ENCODE results near the gene HLA-C. TPM values are rescaled to one million over a fixed set of nuclear protein-coding genes. Genes with fewer than 3 reads are reported as not detected.
"Not testable (repeated sequence)": the region's sequence is repeated elsewhere in the genome, so short reads cannot be mapped to it uniquely, and the experiment has no call there.

HLA-C gene
- total RNA-seq, 2 experiments from 2014 or later: 736 to 755 TPM

GRCh38 chr6:31252625-31253024 is 19.3 kb downstream of the HLA-C start:
- Mint-ChIP-seq H3K27ac (no peak overlapping the region), H3K27me3 (peaks cover 5% of the 10 kb centered on the region), H3K9me3 (peaks cover 14% of the 10 kb centered on the region), H3K4me1 (no peaks in the 10 kb centered on the region), H3K4me3 (no peak overlapping the region), H3K36me3 (no peaks in the 10 kb centered on the region)
- DNase-seq: no peak

- no peaks in the 10 kb centered on the region for H3K4me1 Mint-ChIP-seq
- no peak for DNase-seq
- H3K9me3 Mint-ChIP-seq: peaks cover 22% of the 10 kb centered on the region
- H3K4me3 Mint-ChIP-seq: no peak overlapping the region
- H3K36me3 Mint-ChIP-seq: peaks cover 2% of the 10 kb centered on the region
- no peak overlapping the region for H3K27ac Mint-ChIP-seq
- H3K27me3 Mint-ChIP-seq: peaks cover 5% of the 10 kb centered on the region
Observed at GRCh38 chr6:31251261-31251660, 20.6 kb downstream of the HLA-C start.

DNA sequence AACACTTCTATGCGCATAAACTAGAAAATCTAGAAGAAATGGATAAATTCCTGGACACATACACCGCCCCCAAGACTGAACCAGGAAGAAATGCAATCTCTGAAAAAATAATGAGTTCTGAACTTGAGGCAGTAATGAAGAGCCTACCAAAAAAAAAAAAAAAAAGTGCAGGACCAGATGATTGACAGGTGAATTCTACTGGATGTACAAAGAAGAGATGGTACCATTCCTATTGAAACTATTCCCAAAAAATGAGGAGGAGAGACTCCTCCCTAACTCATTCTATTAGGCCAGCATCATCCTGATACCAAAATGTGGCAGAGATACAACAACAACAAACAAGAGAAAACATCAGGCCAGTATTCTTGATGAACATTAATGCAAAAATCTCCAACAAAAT is 22.7 kb downstream of the HLA-C start:
- no peak for DNase-seq
- H3K9me3 Mint-ChIP-seq: peaks cover 22% of the 10 kb centered on the region
- no peaks in the 10 kb centered on the region for H3K4me1 Mint-ChIP-seq
- peaks cover 5% of the 10 kb centered on the region for H3K27me3 Mint-ChIP-seq
- no peak overlapping the region for H3K4me3 Mint-ChIP-seq
- peaks cover 2% of the 10 kb centered on the region for H3K36me3 Mint-ChIP-seq
- no peak overlapping the region for H3K27ac Mint-ChIP-seq

GRCh38 chr6:31247813-31248212 is 24.1 kb downstream of the HLA-C start:
- Mint-ChIP-seq H3K4me3 (no peak overlapping the region), H3K4me1 (no peaks in the 10 kb centered on the region), H3K27me3 (peaks cover 10% of the 10 kb centered on the region), H3K9me3 (peaks cover 22% of the 10 kb centered on the region), H3K27ac (no peak overlapping the region), H3K36me3 (peaks cover 2% of the 10 kb centered on the region)
- DNase-seq: no peak

DNA sequence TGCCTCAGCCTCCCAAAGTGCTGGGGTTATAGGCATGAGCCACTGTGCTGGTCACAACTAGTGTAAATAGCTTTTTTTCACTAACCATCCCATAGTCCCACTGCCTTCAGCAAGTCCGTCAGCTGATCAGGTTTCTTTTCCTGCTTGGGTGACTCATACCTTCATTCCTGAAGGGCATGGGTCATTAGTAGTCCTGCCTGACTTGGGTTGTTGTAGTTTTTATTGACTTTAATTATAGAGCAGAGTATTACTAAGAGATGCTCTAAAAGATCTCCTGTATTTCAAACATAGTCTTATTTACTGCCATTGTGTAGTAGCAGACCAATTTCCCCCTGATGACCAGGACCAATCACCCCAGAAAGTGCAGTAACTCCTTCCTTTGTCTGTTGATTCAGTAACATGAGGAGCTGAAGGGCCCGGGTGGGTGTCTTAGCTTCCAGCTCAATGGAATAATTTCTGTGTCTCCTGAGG is 25.8 kb downstream of the HLA-C start:
- peaks cover 10% of the 10 kb centered on the region for H3K27me3 Mint-ChIP-seq
- H3K4me3 Mint-ChIP-seq: no peak overlapping the region
- H3K36me3 Mint-ChIP-seq: peaks cover 2% of the 10 kb centered on the region
- H3K4me1 Mint-ChIP-seq: no peaks in the 10 kb centered on the region
- H3K27ac Mint-ChIP-seq: no peak overlapping the region
- DNase-seq: no peak
- peaks cover 22% of the 10 kb centered on the region for H3K9me3 Mint-ChIP-seq

- Mint-ChIP-seq H3K4me3 (no peak overlapping the region), H3K9me3 (peaks cover 16% of the 10 kb centered on the region), H3K27me3 (peaks cover 6% of the 10 kb centered on the region), H3K27ac (no peak overlapping the region), H3K36me3 (peaks cover 2% of the 10 kb centered on the region), H3K4me1 (no peaks in the 10 kb centered on the region)
- DNase-seq: no peak
Observed at GRCh38 chr6:31243508-31243907, 28.4 kb downstream of the HLA-C start.

- Mint-ChIP-seq H3K4me1 (no peaks in the 10 kb centered on the region), H3K4me3 (no peak overlapping the region), H3K36me3 (no peaks in the 10 kb centered on the region), H3K27ac (no peak overlapping the region), H3K9me3 (no peaks in the 10 kb centered on the region), H3K27me3 (peaks cover 6% of the 10 kb centered on the region)
- no peak for DNase-seq
Observed at GRCh38 chr6:31239854-31240253, 32.0 kb downstream of the HLA-C start.

DNA sequence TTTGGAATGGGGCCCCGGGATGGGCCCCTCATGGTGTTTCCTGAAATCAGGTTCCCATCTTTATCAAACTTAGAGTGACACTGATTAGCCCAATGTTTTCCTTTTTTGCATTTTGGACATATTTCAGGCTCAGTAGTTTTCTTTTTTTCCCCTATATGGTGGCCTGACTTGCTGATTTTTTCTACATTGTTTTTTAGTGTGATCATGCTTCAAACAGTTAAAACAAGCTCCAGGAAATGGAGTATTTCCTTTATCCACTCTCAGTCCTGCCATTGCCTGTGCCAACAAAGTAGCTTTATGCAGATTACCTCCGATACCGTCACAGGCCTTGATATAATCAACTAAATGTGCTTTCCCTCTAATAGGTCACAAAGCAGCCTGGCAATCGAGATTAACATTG is 37.8 kb downstream of the HLA-C start:
- DNase-seq, H3K9me3 Mint-ChIP-seq, H3K4me1 Mint-ChIP-seq, H3K27ac Mint-ChIP-seq, H3K4me3 Mint-ChIP-seq, H3K36me3 Mint-ChIP-seq, H3K27me3 Mint-ChIP-seq: not testable (repeated sequence)

DNA sequence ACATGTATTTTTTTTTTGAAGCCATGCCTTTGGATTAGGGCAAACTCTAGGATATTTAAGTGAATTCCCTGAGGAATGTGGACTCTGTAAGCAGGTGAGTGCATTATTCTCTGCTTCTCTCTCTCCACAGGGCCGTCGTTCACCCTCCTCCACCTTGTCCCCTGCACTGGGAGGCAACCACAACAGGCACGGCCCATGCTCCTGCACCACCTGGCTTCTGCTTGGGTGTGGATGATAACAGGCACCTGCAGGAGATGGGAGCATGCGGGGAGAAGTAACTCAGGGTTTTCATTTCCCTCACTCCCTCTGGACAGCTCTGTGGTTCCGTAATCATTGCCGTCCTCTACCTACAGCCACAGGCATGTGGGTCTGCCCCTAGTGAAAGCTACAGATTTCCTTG is 43.4 kb downstream of the HLA-C start:
- H3K27me3 Mint-ChIP-seq: peaks cover 3% of the 10 kb centered on the region
- no peak overlapping the region for H3K27ac Mint-ChIP-seq
- H3K36me3 Mint-ChIP-seq: no peaks in the 10 kb centered on the region
- no peaks in the 10 kb centered on the region for H3K4me1 Mint-ChIP-seq
- H3K9me3 Mint-ChIP-seq: no peaks in the 10 kb centered on the region
- DNase-seq: no peak
- no peak overlapping the region for H3K4me3 Mint-ChIP-seq

GRCh38 chr6:31227143-31227542 is 44.7 kb downstream of the HLA-C start:
- Mint-ChIP-seq H3K4me1 (no peaks in the 10 kb centered on the region), H3K27me3 (peaks cover 3% of the 10 kb centered on the region), H3K9me3 (no peaks in the 10 kb centered on the region), H3K4me3 (no peak overlapping the region), H3K27ac (no peak overlapping the region), H3K36me3 (no peaks in the 10 kb centered on the region)
- DNase-seq: no peak

DNA sequence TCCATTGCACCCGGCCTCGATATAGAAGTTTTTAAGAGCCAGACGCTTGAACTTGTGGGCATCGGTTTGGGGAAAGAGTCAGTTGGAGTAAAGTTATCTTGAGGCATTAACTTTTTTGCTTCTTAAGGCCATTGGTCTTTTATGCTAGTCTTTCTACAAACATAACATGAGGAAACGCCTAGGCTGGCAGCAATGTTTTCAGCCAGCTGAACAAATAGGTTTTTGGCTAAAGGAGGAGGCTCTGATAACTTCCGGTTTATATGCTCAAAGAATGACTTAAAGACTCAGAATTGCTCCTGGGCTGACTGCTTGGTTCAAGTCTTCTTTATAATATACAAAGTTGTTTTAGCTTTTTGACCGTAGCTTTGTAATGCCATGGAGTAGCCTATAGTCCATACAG is 46.2 kb downstream of the HLA-C start:
- H3K27ac Mint-ChIP-seq: no peak overlapping the region
- no peak overlapping the region for H3K4me3 Mint-ChIP-seq
- H3K36me3 Mint-ChIP-seq: no peaks in the 10 kb centered on the region

DNA sequence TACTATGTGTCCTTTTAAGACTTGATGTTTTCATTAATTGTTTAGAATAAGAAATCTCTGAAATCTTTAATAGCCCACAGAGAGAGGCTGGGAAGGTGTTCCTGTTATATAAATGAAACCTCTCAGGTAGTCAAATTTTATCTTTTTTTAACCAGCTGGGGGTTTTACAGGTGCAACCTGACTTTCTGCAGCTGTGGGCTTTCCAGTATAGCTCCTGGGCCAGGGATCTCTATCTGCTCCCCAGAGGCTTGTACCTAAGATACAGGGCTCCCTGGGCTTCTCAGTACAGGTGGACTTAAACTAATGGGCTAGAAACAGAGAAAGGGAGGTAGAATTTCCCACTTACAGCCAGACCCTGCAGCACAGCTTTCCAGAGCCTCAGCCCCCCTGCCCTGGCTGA is 49.4 kb downstream of the HLA-C start:
- Mint-ChIP-seq H3K4me1 (peaks cover 4% of the 10 kb centered on the region), H3K9me3 (no peaks in the 10 kb centered on the region), H3K4me3 (no peak overlapping the region), H3K36me3 (no peaks in the 10 kb centered on the region), H3K27ac (no peak overlapping the region), H3K27me3 (no peaks in the 10 kb centered on the region)
- DNase-seq: no peak

More for the DNA sequence above, 46.2 kb downstream of the HLA-C start:
- Mint-ChIP-seq H3K4me1 (peaks cover 2% of the 10 kb centered on the region), H3K9me3 (no peaks in the 10 kb centered on the region), H3K27me3 (peaks cover 3% of the 10 kb centered on the region)
- no peak for DNase-seq

Other genes with a start within 250 kb of the HLA-C start
- not detected for gene C6orf15, start 159.5 kb downstream of the HLA-C start, total RNA-seq
- gene PSORS1C1, start 157.3 kb downstream of the HLA-C start, total RNA-seq: under 1 TPM in 1 of 2 experiments, not detected in 1; 0.19 TPM
- gene CDSN, start 151.6 kb downstream of the HLA-C start, total RNA-seq: not detected
- not detected for gene PSORS1C2, start 133.0 kb downstream of the HLA-C start, total RNA-seq
- gene CCHCR1, start 114.3 kb downstream of the HLA-C start, total RNA-seq: 10 to 100 TPM; 43.0 to 46.6 TPM
- gene TCF19, start 113.5 kb downstream of the HLA-C start, total RNA-seq: 10 to 100 TPM; 86.1 to 89.8 TPM
- not detected for gene POU5F1, start 101.4 kb downstream of the HLA-C start, total RNA-seq
- 1,000 to 10,000 TPM; 2,753 to 2,773 TPM for gene HLA-B, start 85.1 kb upstream of the HLA-C start, total RNA-seq
- gene MICA, start 131.5 kb upstream of the HLA-C start, total RNA-seq: 10 to 100 TPM; 10.5 to 11.3 TPM
- gene MICB, start 226.1 kb upstream of the HLA-C start, total RNA-seq: 10 to 100 TPM; 17.7 to 18.5 TPM

Data from activated naive CD8-positive, alpha-beta T cell treated with anti-CD3 and anti-CD28 coated beads for 36 hours (primary cell).